Left cardiac atrium (tissue), 4 donors: Measurements from ENCODE around the gene PCED1A. TPM values are rescaled to one million over a fixed set of nuclear protein-coding genes. Genes with fewer than 3 reads are reported as not detected.
"Not testable (repeated sequence)": the region's sequence is repeated elsewhere in the genome, so short reads cannot be mapped to it uniquely, and the experiment has no call there.

ENCODE experiments used
- ATAC-seq, 2 donors: fragments of 200-7000 bp; cut with Tn5 transposase; one replicate each; pipeline ENCODE4 v1.9.1; 2020; ENCODE audit warnings: mild to moderate bottlenecking in 2 of 2, moderate library complexity in 2 of 2
- DNase-seq: peaks from one replicate; pipeline ENCODE4 v3.0.0-alpha.2; 2020
- intact Hi-C, 2 donors: fragments of 100-400 bp; cut with DNase I; formaldehyde crosslinking; loops; one replicate each; pipeline versions ENCODE4 v1.14.1 to v1.15.1; 2022 to 2023
- total RNA-seq, 2 donors: library from RNA; stranded (reverse); fragmentation: NEBNext Ultra II Directional; extraction: Animal tissue kit (Norgen Biotek cat#: 25700); gene quantifications; one replicate each; pipeline ENCODE4 v1.2.1, GENCODE V29; 2021
- donor health status: DM: no; HTN: yes; CAD: no.
- donor health status: DM: no; HTN: yes; CAD: no; lungs with severe emphysema.
- donor health status: DM: yes; HTN: yes; CAD: no.
- donor health status: Dilated cardiomyopathy.

Gene PCED1A
- total RNA-seq, 2 donors from 2014 or later, result 13.0 to 18.0 TPM

DNA sequence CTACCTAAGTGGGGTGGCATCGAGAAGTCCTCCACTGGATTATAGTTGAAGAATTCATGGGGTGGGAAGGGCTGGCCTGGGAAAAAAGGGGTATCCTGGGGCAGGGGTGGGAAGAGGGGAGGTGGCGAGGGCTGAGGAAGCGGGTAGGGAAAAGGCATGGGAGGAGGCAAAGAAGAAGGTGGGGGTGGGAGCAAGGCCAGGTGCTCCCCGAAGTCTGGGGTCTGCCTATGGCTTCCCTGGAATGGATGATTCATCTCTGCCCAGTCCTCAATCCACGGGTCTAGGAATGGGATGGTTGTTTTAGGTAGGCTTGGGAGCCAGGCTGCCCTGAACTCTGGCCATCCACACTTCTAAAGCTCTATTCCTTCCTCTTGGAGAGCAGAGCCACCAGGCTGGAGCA is 4.4 kb downstream of the PCED1A start:
- ATAC-seq, result no peak
- no peak for DNase-seq
- intact Hi-C loops, result loop anchor here in 1 of 2 donors (10.0 kb wide), 1 partner anchor 171 kb away; the partner anchor contains the start of gene IDH3B

- no peak for ATAC-seq
These were observed 5.1 kb downstream of the PCED1A start for GRCh38 chr20:2835331-2835796.

GRCh38 chr20:2834401-2835110 is 5.9 kb downstream of the PCED1A start:
- ATAC-seq (no peak), DNase-seq (no peak)
- intact Hi-C loops, result loop anchor here in 1 of 2 donors (10.0 kb wide), 1 partner anchor 170 kb away; the partner anchor contains the start of gene IDH3B

More at GRCh38 chr20:2835331-2835796, 5.1 kb downstream of the PCED1A start:
- DNase-seq, result no peak
- intact Hi-C loops, result loop anchor here in 1 of 2 donors (10.0 kb wide), 1 partner anchor 171 kb away; the partner anchor contains the start of gene IDH3B

DNA sequence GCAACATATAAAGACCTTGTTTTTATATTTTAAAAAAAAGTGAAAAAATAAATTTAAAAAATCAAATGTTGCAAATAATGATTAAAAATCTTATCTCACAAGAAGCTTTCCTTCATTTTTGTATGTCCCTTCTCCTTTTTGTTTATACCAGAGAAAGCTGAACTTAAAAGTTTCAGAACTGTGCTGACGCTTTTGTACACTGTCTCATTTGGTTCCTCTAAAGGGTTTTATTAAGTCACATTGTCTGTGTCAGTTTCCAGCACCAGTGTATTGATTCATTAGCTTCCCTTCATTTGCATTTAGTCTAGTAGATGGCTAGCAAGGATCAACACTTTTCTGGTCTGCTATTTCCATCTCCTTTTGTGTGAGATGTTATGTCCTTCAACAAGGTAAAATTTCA is 6.7 kb downstream of the PCED1A start:
- ATAC-seq (no peak), DNase-seq (no peak)
- intact Hi-C loops, result loop anchor here in 1 of 2 donors (10.0 kb wide), 1 partner anchor 169 kb away; the partner anchor contains the start of gene IDH3B

GRCh38 chr20:2831206-2831605 is 9.2 kb downstream of the PCED1A start:
- intact Hi-C loops, result loop anchor here in 1 of 2 donors (10.0 kb wide), 1 partner anchor 166 kb away; the partner anchor contains the start of gene IDH3B
- DNase-seq, ATAC-seq: not testable (repeated sequence)

DNA sequence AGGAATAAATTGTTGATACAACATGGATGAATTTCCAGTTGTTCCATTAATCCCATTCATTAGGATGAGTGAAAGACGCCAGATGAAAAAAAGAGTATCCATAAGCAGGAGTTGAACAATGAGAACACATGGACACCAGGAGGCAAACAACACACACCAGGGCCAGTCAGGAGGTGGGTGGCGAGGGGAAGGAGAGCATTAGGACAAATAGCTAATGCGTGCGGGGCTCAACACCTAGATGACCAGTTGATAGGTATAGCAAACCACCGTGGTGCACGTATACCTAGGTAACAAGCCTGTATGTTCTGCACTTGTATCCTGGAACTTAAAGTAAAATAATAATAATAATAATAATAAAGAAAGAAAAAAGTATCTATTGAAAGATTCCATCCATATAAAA is 11.1 kb downstream of the PCED1A start:
- ATAC-seq (no peak), DNase-seq (no peak)
- intact Hi-C loops, result no loop called here

DNA sequence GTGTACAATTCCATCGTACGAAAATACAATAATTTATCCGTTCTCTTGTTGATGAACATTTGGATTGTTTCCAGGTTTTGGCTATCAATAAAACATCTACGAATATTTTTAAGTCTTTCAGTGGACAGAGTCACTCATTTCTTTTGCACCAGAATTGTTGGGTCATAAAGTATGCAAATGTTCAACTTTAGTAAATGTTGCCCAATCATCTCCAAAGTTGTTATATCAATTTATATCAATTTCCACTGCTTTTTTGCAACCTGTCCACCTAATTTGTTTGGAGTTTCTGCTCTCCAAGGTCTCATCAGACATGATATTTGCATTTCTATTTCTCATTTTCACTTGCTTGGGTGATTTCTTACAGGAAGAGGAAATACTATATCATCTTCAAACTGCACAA is 13.8 kb downstream of the PCED1A start:
- no peak for DNase-seq
- ATAC-seq, result no peak
- intact Hi-C loops, result no loop called here

- intact Hi-C loops, result no loop called here
- ATAC-seq (no peak), DNase-seq (no peak)
These were observed 14.7 kb downstream of the PCED1A start for GRCh38 chr20:2825761-2826160.

- ATAC-seq (no peak), DNase-seq (no peak)
- intact Hi-C loops, result no loop called here
These were observed 18.4 kb downstream of the PCED1A start for GRCh38 chr20:2822073-2822472.

DNA sequence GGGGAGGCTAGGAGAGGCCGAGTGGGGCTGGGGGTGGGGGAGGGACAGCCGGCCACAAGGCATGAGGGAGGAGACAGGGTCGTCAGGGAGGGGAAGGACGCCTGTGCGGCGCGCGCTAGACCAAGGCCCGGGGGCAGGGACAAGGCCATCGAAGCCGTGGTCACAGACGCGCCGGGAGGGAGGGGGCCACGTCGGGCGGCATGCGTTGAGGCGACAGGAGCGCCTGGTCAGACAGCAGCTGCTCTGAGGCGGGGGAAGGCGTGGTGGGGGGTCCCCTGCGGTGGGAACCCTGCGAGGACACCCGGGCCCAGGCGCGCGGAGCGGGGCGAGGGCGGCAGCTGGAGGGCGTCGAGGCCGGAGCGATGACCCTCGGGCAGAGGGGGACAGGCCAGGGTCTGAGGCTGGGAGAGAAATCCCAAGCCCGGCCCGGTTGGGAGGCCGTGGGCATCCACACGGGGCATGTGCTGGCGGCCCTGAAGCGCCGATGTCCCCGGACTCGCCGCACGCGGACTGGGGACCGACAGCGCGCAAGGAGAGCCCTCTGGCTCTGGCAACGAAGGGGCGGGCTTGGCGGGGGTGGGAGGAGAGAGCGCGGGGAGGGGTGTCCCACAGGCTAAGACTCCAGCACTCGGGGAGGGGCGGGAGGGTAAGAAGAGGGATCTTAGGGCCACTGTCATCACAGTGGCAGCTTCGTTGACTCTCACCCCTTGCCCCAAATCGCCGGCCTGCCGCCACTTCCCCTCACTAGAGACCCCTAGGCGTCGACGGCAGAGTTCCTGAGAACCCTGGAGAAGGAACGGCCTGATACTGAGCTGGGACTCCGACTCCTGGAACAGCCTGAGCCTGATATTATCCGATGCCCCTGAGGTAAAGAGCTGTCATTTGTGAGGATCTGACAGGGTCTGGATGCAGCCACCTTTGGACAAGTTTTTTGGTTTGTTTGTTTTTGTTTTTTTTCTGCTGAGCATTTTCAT is 19.3 kb downstream of the PCED1A start:
- ATAC-seq (peak; percentile 45 to 49), DNase-seq (no peak)
- intact Hi-C loops, result no loop called here

GRCh38 chr20:2820084-2820895 is 20.2 kb downstream of the PCED1A start:
- ATAC-seq (peak; percentile 70 to 86), DNase-seq (no peak)
- intact Hi-C loops, result no loop called here

DNA sequence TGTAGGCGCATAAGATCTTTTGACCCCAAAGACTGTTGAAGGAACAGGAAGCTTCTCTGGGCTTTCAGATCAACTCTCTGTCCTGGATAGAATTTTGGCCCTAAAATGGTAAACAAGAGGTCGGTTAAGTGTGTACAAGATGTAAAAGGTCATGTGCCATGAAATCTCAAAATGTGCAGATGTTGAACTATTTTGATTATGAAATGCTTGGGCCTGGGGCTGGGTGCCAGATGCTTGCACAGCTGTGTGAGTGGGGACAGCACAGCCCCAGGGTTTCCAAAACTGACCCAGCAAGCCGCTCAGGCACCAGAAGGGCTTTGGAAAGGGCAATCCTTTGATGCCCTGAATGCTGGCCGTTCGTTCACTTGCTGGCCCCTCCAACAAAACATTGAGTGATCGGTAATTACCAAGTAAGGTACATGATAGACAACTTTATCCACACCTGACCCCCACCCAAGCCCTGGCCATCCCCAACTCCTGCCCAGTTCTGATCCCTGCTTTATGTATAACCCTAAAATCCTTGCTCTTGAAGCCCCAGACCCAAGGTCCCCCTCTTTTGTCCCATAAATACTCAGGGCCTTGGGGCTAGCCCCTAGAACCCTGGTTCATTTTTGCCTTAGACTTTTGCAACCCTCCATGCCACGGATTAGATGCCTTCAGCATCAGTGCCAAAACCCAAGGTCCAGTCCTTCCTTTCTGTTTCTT is 22.4 kb downstream of the PCED1A start:
- no peak for DNase-seq
- intact Hi-C loops, result no loop called here
- ATAC-seq, result peak in 1 of 2 donors; percentile 64

- no peak for DNase-seq
- intact Hi-C loops, result no loop called here
- no peak for ATAC-seq
These were observed 23.1 kb downstream of the PCED1A start for GRCh38 chr20:2817341-2817726.

GRCh38 chr20:2816583-2817340 is 23.7 kb downstream of the PCED1A start:
- intact Hi-C loops, result no loop called here
- DNase-seq (no peak), ATAC-seq (no peak)

DNA sequence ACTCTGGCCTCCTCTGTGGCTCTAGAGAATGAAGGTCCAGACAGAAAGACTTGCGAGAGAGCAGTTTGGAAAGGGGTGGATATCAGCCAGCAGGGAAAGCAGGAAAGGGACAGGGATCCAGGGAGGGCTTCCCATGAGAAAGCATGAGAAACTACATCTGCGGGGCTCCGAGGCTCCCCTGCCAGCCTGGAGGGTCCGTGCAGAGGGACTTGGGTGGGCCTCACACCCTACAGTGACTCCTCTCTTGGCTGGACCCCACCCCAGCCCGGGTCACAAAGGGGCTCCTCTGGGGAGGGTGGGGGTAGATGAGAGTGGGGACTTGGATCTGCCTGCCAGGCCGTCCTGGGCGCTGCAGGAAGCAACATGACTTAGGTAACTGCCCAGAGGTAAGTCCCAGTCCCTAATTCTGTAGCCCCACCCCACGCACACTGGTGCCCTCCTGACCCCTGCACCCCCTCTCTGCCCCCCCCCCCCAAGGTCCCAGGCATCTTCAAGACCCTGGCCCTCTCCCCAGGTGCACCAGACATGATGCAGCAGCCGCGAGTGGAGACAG is 24.3 kb downstream of the PCED1A start, which contains the start of gene TMEM239:
TMEM239 (plus strand) TSS at position 335 of the 553 bp plus-strand sequence; CDS start at position 526, 191 bp downstream.
- no peak for DNase-seq
- intact Hi-C loops, result no loop called here
- ATAC-seq, result no peak

GRCh38 chr20:2815242-2815900 is 25.1 kb downstream of the PCED1A start:
- intact Hi-C loops, result no loop called here
- no peak for DNase-seq
- no peak for ATAC-seq
